Measurements from ENCODE around the gene DCP2.

DCP2 gene

DNA sequence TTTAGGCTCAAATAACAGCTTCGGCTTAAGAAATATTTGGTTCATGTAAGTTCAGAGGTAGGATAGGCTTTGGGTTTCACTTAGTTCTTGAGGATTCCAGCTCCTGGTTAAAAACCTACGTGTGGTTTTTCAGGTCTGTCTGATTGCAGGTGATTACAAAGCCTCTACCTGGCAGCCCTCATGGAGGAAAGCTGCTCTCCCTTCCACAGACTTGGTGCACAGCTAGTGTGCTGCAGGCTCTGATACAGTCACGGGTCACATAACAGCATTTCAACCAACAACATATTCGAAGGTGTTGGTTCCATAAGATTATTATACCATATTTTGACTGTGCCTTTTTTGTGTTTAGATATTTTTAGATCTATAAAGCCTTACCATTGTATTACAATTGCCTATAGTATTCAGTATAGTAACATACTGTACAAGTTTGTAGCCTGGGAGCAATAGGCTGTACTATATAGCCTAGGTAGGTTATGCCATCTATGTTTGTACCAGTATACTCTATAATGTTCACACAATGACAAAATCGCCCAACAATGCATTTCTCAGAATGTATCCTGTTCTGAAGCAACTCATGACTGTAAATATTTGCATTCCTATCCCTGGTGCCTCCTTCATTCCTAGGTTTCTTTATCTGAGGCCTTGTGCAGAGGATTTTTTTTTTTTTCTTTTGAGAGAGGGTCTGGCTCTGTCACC, 8.0 kb upstream of the DCP2 start:
- DNase-seq, result no peak

- no peak for DNase-seq
These were observed 5.3 kb upstream of the DCP2 start for GRCh38 chr5:112971276-112971675.

DNA sequence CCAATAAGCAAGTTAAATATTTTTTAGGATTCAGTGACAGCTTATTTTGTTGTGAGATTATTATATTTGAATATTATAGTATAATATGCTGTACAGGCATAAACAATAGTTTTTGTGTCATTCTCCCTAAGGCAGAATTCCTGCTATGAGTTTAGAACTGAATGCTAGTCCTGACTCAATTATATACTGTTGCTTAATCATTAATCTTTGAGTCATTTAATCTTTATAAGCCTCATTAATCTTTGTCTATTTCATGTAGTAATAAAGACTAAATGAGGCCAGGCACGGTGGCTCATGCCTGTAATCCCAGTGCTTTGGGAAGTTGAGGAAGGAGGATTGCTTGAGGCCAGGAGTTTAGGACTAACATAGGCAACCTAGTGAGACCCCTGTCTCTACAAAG, 3.6 kb upstream of the DCP2 start:
- no peak for DNase-seq

GRCh38 chr5:112973904-112974303, 2.7 kb upstream of the DCP2 start:
- DNase-seq, result no peak

- DNase-seq, result no peak
These were observed 1.7 kb upstream of the DCP2 start for GRCh38 chr5:112974901-112975300.

GRCh38 chr5:112975721-112976431, 722 bp upstream of the DCP2 start:
- DNase-seq, result no peak

- no peak for DNase-seq
These were observed 853 bp downstream of the DCP2 start for GRCh38 chr5:112977440-112977861.

GRCh38 chr5:112978836-112979235, 2.2 kb downstream of the DCP2 start:
- no peak for DNase-seq

DNA sequence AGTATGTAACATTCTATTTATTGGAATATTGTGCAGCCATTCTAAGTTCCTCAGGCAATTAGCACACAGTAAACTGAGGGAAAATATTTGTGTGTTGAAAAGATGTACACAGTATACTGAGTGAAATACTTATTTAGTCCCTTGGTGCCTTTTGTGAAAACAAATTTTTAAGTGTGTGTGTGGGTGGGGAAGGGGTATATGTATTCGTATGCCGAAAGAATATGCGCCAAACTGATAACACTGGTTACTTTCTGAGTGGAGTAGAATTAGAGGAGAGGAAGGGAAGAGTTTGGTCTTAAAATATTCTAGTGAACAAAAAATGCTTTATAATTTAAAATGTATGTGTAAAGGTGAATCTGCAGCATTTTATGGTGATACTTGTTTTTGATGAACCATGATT, 3.1 kb downstream of the DCP2 start:
- no peak for DNase-seq

DNA sequence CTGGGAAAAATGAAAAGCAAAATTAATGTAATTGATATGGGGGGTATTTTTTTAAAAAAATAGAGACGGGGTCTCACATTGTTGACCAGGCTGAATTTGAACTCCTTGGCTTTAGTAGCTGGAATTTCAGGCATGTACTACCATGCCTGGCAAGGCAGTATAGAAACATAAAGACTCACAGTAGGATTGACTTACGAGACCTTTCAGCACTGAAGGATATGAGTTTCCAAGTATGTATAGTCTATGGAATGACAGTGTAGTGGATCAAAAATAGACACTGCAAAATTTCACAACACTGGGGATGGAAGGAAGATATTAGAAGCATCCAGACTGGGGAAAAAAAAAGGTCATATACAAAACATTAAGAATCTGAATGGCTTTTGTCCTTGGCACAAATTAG, 6.8 kb downstream of the DCP2 start:
- no peak for DNase-seq

GRCh38 chr5:112986224-112986623, 9.6 kb downstream of the DCP2 start:
- no peak for DNase-seq

DNA sequence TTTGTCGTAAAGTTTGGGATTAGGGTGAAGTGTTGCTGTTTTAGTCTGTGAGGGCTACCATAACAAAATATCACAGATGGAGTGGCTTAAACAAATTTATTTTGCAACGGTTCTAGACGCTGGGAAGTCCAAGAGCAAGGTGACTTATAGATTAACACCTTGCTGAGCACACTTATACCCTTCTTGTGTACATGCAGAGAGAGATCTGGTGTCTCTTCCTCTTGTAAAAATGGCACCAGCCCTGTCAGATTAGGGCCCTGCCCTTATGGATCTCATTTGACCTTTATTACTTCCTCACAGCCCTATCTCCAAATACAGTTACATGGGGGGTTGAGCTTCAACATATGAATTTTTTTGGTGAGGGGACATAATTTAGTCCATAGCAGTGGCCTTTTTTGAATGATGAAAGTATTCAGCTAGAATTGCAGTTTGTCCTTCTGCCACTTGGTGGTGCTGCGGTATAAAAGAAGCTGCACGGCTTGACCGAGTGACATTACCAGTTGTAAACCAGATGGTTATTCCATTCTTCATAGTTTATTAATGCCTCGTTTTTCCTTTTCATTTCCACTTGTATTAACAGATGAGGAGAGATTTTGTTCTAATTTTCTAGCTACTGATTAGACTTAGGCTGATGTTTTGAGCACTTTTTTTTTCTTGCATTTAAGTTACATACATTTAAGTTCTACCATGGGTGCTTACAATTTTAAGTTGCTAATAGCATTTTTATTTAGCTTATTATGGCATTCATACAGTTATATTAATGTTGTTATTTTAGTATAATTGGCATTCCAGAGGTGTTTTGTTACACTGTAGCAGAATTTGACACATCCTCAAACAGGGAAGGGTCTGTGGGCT, 19.4 kb downstream of the DCP2 start:
- DNase-seq, result peak; percentile 7

DNA sequence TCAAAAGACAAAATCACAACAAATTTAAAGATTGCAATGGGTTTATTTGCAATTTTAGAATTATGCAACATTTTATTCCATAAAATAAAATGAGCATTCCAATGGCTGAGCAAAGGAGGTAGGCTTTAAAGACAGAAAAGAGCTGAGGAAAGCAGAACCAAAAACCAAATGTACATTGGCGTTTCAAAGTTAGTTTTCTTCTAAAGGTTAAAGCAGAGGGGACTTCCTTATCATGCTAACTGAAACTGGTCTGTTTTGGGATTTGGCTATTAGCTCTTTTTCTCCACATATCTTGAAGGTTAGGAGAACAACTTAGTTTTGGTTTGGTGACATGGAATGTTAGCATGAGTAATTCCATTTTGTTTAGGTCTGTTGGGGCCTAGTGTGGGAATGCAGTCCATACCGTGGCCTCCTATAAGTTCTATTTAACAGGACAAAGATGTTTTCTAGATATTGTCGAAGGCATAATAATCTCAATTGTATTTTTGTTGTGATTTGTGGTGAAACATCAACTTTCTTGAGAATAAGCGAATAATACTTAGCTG, 20.3 kb downstream of the DCP2 start:
- DNase-seq, result no peak

DNA sequence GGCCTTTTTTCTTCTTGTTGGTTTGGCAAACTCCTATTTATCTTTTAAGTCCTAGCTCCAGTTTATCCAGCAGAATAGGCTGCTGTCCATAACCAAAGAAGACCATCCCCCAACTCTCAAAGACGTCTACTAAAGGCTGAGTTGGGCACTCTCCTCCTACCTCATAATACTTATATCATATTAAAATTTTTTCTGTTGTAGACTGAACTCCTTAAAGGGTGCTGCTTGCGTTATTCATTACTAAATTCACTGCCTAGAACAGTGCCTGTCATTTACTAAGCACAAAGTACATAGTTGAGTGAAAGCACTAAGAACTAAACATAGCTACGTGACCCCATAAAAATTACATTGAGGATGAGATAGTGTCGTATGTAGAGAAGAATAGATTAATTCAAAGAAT, 21.7 kb downstream of the DCP2 start:
- no peak for DNase-seq

GRCh38 chr5:113000466-113000865, 23.9 kb downstream of the DCP2 start:
- DNase-seq, result no peak

DNA sequence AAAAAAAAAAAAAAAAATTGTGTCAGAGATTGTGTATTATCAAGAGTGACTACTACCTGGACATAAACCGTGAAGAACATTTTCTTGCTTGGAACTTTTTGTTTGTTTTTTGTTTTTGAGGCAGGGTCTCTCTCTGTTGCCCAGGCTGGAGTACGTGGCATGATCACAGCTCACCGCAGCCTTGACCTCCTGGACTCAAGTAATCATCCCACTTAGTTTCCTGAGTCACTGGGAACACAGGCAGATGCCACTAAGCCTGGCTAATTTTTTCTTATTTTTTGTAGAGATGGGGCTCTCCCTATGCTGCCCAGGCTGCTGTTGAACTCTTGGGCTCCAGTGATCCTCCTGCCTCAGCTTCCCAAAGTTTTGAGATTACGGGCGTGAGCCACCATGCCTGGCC, 25.8 kb downstream of the DCP2 start:
- DNase-seq, result no peak

GRCh38 chr5:113003763-113004162, 27.2 kb downstream of the DCP2 start:
- DNase-seq, result no peak

DNA sequence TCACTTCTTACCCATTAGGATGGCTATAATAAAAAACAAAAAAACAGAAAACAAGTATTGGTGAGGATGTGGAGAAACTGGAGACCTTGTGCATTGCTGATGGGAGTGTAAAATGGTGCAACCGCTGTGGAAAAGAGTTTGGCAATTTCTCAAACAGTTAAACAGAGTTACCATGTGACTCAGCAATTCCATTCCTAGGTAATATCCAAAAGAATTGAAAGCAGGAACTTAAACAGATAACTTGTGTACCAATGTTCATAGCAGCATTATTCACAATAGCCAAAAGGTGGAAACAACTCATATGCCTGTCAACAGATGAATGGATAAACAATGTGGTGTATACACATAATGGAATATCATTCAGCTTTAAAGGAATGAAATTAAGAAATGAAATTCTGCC, 28.9 kb downstream of the DCP2 start:
- no peak for DNase-seq

DNA sequence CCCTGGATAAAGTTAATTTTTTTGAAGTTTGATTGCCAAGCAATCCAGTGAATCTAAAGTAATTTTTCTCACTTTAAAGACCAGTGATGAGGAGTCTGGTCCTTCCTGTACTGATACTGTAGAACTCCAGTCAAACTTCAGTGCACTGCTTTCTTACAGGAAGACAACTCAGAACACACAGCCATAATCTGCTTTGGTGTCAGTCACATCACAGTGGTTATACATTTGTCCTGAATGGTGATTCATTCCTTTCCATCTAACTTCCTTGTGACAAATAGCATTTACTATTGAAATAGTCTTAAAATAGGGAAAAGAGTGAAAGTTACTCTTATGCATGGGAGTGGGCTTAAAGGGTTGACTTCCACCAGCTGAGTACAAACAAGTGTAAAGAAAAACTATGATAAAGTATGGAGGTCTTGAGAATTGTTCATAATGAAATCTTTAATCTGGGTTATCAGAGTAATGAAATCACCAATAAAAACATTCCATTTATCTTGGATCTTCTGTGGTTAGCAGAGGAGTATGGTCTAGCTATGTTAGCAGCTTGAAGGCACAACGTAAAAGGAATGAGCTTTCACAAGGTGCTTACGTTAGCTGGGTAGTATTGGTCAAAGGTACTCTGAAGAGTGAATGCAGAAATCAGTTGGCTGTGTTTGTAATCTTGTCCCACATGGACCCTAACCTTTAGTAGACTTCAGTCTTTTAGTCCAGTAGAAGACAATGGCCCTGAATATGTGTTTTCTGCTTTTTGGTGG, 41.5 kb downstream of the DCP2 start:
- no peak for DNase-seq

DNA sequence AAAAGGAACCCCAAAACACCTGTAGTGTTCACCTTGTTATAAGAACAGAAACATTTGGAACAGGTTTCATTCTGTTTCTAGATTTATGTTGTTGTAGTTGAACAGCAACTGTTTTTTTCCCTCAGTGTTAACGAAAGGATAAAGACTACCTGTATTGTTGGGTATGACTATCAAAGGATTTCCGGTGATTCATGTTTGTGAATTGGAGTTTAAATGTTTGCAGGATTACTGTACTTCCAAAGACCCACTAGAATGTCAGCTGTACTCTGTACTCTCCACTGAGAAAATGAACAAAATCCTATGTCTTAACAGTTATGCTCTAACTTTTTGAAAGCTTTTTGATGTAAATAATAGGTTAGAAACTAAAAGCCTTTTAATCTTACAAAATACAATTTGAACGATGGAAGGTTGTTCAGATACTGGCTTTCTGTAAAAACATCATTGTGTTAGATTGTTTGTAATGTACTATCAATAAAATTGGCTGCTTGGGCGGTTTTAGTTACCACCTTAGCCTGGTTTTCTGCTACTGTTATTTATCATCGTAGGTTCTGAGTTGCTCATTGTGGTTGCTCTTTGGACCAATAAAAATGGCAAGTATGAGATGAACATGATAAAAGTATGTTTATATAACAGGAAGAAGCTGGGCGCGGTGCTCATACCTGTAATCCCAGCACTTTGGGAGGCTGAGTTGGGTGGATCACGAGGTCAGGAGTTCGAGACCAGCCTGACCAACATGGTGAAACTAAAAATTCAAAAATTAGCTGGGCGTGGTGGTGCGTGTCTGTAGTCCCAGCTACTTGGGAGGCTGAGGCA, 44.1 kb downstream of the DCP2 start:
- DNase-seq, result no peak

DNA sequence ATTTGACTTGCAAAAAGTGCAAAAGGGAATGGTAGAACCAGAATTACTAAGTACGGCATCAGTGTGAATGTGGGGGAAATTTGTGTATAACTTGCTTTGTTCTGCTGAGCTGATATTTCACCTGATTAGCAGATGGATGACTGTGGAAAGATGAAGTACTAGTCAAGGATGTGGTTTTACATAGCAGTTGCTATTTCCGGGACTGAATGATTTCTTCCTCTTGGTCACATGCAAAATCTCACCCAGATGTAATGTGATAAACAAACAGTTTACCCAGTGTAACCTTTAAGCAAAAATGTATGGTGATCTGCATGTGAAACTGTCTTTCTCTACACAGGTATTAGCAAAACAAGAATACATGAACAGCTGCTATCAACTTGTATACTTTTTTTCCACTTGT, 46.1 kb downstream of the DCP2 start:
- no peak for DNase-seq

All from NCI-H2081 treated with DMSO at 0.1 percent for 48 hours (cell line).